HK-2 (cell line): Measurements from ENCODE around the gene GGNBP2.
"Not testable (repeated sequence)": the region's sequence is repeated elsewhere in the genome, so short reads cannot be mapped to it uniquely, and the experiment has no call there.

Source experiments
- DNase-seq: peaks from one replicate; pipeline ENCODE4 v3.0.0-alpha.2; 2018; ENCODE audit not compliant: unreplicated experiment

The GGNBP2 gene

DNA sequence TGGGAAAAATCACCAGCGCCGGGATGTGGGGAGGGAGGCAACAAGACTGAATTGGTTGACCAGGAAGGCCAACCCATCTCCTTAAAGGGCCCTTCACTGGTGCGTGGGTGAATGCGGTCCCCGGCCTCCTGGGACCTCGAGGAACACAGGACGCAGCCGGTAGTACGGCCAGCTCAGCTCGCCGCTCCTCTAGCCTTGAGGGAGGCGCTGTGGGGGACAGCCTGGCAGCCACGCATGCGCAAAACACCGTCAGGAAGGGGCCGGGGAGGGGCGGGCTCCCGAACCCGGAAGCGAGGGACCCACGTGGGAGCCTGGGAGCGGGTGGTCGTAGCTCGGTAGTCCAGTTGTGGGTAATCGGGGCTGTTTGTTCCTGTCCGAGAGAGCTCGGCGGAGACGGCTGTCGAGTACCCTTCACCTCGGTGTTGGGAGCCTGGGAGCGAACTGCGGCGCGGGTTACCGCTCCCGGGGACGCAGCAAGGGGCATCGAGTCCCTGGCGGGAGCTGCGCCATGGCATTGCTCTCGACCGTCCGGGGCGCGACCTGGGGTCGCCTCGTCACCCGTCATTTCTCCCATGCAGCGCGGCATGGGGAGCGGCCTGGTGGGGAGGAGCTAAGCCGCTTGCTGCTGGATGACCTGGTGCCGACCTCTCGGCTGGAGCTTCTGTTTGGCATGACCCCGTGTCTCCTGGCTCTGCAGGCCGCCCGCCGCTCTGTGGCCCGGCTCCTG lies 56.7 kb downstream of the GGNBP2 start, which contains the start of gene MRM1:
Gene MRM1, plus strand, starts transcription at position 281 of the 727 bp plus-strand sequence. Its CDS starts 228 bp downstream, at position 509.
- DNase-seq = peak; percentile 97

GRCh38 chr17:36602030-36602748 lies 57.5 kb downstream of the GGNBP2 start:
- DNase-seq = peak; percentile 46

DNA sequence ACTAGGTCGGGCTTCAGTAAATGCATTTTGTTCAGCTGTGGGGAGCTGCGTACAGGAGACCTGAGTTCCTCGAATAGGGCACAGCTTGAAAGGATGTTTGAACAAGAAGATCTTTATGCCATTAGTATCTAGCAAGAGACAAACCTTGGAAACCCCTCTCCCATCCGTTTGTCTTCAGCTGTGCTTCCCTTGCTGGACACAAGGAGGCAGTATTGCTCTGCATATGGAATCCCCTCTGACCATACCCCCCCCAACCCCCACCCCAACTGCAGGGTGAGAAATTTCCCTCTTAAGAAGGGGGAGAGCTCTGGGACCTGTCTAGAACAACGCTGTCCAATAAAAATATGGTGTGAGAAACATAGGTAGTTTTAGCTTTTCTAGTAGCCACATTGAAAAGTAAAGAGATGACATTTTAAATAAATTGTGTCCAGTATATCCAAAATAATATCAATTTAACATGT lies 58.2 kb downstream of the GGNBP2 start:
- peak; percentile 70 for DNase-seq

- not testable (repeated sequence) for DNase-seq
Observed at GRCh38 chr17:36605028-36605427, 60.3 kb downstream of the GGNBP2 start.

DNA sequence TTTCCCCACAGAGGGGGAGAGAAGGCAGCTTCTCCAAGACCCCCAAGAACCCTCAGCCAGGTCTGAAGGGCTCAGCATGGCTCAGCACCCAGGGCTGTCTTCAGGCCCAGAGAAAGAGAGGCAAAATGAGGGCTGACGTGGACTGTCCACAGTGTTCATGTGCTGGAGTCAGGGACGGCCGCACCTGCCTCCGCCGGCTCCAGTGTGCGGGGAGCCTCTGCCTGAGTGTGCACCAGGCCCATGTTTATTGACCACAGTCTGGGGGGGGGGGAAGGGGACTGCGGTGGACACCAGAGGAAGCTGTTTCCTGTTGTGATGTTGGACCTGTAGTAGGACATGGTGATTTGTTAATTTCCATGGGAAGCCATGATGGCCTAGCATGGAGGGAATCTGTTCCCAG lies 63.6 kb downstream of the GGNBP2 start:
- no peak for DNase-seq

GRCh38 chr17:36608794-36609497 lies 64.2 kb downstream of the GGNBP2 start:
- no peak for DNase-seq

GRCh38 chr17:36609498-36609862 lies 64.8 kb downstream of the GGNBP2 start:
- no peak for DNase-seq

GRCh38 chr17:36610474-36610873 lies 65.8 kb downstream of the GGNBP2 start:
- no peak for DNase-seq

- peak; percentile 33 for DNase-seq
Observed at GRCh38 chr17:36611345-36612072, 66.8 kb downstream of the GGNBP2 start.

DNA sequence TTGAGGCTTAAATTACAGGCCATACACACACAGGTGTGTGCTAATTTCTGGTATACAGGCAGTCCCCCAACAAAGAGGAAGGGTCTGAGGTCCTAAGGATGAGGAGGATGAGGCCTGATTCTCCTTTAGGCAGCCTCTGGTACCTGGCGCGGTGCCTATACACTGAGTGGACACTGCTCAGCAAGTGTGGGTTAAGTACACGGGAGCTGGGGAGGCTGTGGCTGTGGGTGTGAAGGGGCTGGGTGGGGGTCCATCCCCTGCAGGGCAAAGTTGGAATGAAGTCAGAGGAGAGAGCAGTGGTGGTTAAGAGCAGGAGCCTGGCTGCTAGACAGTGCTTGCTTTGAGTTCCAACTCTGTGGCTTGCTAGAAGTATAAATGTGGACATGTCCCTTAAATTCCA lies 67.6 kb downstream of the GGNBP2 start:
- DNase-seq = no peak

DNA sequence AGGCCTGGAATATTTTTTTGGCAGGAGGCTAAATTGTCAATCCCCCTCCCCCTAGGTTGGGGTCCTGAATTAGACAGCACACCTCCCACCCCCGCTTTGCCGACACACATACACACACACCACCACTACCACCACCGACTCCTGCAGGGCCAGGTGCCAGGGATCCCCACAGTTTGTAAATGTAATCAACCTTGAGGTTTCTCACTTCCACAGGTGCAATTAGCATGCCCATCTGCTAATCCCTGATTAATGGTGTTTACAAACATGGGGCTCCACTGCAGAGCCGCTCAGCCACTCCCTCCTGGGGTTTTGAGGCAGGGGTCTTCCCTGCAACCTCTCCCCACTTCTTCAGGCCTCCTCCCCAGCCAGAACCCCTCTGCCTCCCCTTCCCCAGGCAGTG lies 68.4 kb downstream of the GGNBP2 start:
- DNase-seq = no peak

DNA sequence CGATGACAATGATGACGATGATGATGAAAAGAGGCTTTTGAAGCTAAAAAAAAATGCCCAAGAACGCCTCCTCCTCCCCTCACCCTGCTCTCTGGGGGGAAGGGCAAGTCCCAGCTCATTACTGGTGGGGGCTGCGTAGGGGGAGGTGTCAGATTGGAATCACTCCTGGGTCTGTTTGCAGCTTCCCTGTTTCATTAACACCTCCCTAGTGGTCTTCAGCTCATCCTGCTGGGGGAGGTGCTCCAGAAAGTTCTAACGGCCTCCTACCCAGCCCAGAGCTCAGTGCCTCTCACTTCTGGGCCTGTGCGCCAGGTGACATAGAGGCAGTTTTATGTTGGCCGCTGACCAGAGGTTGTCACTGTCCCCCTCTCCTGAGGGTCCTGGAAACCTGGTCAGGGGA lies 69.4 kb downstream of the GGNBP2 start:
- DNase-seq = no peak

DNA sequence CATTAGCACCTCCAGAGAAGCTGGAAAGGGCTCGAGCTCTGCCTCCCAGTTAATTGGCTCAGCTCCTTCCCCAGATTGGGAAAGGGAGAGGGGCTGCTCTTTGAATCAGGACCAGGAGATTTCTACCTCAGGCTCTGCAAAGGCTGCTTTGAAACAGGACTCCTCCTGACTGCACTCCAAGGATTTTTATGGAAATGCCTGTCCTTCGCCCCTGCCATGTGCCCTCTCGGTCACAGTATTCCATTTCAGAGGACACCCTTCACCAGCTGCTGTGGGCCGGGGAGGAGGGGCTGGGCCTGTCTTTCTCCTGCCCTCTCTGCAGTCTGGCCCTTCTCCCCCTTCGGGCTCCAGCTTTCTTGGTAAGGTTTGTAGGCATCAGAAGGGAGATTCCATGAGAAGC lies 70.2 kb downstream of the GGNBP2 start:
- no peak for DNase-seq

GRCh38 chr17:36616061-36617029 lies 71.6 kb downstream of the GGNBP2 start:
- DNase-seq = peak; percentile 29

- no peak for DNase-seq
Observed at GRCh38 chr17:36617773-36618172, 73.1 kb downstream of the GGNBP2 start.

DNA sequence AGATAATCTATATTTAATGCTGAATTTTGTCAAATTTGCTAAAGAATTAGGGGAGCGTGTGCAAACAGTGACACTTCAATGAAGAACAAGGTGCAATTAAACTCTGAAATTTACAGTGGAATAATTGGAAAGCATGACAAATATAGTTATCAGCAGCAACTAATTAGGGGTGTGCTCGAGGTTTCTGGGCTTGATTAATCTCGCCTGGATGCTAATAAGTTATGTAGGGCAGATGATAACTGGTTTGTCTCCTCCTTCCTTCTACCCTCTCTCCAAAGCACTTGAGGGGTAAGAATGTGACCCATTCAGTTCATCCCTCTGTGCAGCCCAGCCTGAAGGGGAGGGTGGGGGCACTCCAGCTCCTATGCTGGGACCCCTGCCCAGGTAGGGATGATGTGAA lies 78.6 kb downstream of the GGNBP2 start:
- DNase-seq = no peak

DNA sequence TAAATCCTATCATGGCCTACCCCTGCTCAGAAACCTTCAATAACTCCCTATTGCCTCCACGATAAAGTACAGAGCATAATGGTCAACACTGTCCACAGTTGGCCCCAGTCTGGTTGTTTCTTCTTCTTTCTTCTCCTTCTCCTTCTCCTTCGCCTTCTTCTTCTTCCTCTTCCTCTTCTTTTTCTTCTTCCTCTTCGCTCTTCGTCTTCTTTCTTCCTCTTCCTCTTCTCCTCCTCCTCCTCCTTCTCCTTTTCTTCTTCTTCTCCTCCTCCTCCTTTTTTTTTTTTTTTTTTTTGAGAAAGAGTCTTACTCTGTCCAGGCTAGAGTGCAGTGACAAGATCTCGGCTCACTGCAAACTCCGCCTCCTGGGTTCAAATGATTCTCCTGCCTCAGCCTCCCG lies 80.5 kb downstream of the GGNBP2 start:
- no peak for DNase-seq

DNA sequence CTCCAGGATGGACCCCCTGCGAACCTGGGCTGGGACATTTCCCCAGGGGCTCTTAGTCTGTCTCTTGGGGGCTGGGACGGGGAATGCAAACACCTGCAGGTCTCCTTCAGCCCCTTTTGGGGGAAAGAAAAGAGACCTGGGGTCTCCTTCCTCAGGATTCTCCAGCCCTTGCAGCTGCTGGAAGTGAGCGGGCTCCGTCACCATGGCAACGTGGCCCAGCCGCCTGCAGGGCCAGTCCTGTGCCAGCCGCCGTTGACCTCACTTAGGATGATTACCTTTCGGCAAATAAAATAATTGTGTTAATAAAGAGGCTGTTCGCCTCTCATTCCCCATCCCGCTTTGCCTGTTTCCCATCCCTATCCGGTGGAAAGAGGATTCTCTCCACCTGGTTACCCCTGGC lies 82.4 kb downstream of the GGNBP2 start:
- no peak for DNase-seq

DNA sequence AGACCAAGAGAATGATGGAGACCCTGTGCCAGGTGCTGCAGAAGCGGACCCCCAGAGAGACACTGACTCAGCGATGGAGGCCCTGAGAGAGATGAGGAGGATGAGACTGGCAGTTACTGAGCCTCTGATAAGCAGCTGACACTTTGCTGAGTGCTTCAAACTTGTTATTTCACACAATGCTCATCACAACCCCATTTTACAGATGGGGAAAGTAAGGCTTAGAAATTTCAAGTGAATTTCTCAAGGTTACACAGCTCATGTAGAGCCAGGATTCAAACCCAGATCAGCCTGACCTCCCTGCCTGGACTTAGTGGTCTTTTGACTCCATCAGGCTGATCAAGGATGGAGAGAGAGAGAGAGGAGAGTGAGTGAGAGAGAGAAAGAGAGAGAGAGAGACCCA lies 83.9 kb downstream of the GGNBP2 start:
- DNase-seq = no peak

- DNase-seq = peak; percentile 90
Observed at GRCh38 chr17:36629252-36629847, 84.6 kb downstream of the GGNBP2 start.
